T-cell (primary cell): Measurements from ENCODE around the gene PSMA7. TPM values are rescaled to one million over a fixed set of nuclear protein-coding genes. Genes with fewer than 3 reads are reported as not detected.

Experiments used
- ATAC-seq, 4 experiments: fragments of 200-7000 bp in 3 of 4; fragments of 150-1000 bp in 1 of 4; cut with Tn5 transposase; replicated peaks in 1 of 4; 1 replicate in 3 of 4; 2 replicates in 1 of 4; pipeline ENCODE4 v1.10.0; 2021; ENCODE audit warnings: moderate library complexity in 3 of 4, mild to moderate bottlenecking in 2 of 4, moderate number of reproducible peaks in 1 of 4
- CTCF ChIA-PET, 2 donors: fragments of 300-600 bp; sonication (Branson Sonifier 250); formaldehyde crosslinking; loops; one replicate each; lab custom pipeline; 2022; ENCODE audit warnings: antibody characterized with exemption in 2 of 2; lab: Charles Lee
- POLR2A ChIA-PET, 2 donors: fragments of 300-600 bp; sonication (Branson Sonifier 250); formaldehyde crosslinking; loops; one replicate each; lab custom pipeline; 2022; ENCODE audit warnings: antibody characterized with exemption in 2 of 2; lab: Charles Lee
- DNase-seq, 35 experiments: peaks; one replicate each; pipeline versions ENCODE4 v3.0.0 to v3.0.0-alpha.2; 2013 to 2023
- H3K27ac ChIP-seq: one replicate; pipeline ENCODE4 v1.5.1; 2013; ENCODE audit warnings: low read length
- H3K27me3 ChIP-seq, 2 experiments: replicated peaks in 1 of 2; 1 replicate in 1 of 2; 2 replicates in 1 of 2; pipeline versions ENCODE4 v1.6.1 to v1.7.0; 2013; ENCODE audit warnings: low read length in 1 of 2, mixed read lengths in 1 of 2; ENCODE audit not compliant: control insufficient read depth in 2 of 2, insufficient read depth in 2 of 2; ENCODE audit errors: extremely low read depth in 1 of 2
- H3K36me3 ChIP-seq, 2 donors: 1 replicate in 1 of 2; 2 replicates in 1 of 2; pipeline versions ENCODE4 v1.6.1 to v1.7.0; 2013; ENCODE audit warnings: low read length in 1 of 2; ENCODE audit not compliant: control insufficient read depth in 2 of 2, insufficient read depth in 1 of 2; ENCODE audit errors: extremely low read depth in 1 of 2
- H3K4me1 ChIP-seq, 2 experiments: 1 replicate in 1 of 2; 2 replicates in 1 of 2; pipeline versions ENCODE4 v1.6.1 to v1.7.0; 2013; ENCODE audit warnings: low read length in 2 of 2, mixed read lengths in 1 of 2; ENCODE audit not compliant: insufficient read depth in 2 of 2, control insufficient read depth in 1 of 2; ENCODE audit errors: extremely low read depth in 1 of 2
- H3K4me3 ChIP-seq, 2 donors: 1 replicate in 1 of 2; 2 replicates in 1 of 2; pipeline versions ENCODE4 v1.5.1 to v1.7.0; 2013; ENCODE audit warnings: mild to moderate bottlenecking in 2 of 2, low read length in 1 of 2, moderate library complexity in 1 of 2; ENCODE audit not compliant: control insufficient read depth in 1 of 2; ENCODE audit errors: extremely low read depth in 1 of 2
- H3K9me3 ChIP-seq: 2 replicates; pipeline ENCODE4 v1.7.0; 2013
- H3K27ac Mint-ChIP-seq, 2 donors: one replicate each; pipeline ENCODE4 v1.8.0; 2020 to 2021; ENCODE audit warnings: mild to moderate bottlenecking in 2 of 2, mixed read lengths in 2 of 2
- H3K27me3 Mint-ChIP-seq, 2 donors: one replicate each; pipeline ENCODE4 v1.8.0; 2021 to 2022; ENCODE audit warnings: mixed read lengths in 2 of 2
- H3K36me3 Mint-ChIP-seq: one replicate; pipeline ENCODE4 v1.8.0; 2021; ENCODE audit warnings: mixed read lengths
- H3K4me1 Mint-ChIP-seq, 3 donors: one replicate each; pipeline ENCODE4 v1.8.0; 2020 to 2022; ENCODE audit warnings: mixed read lengths in 3 of 3, mild to moderate bottlenecking in 1 of 3
- H3K4me3 Mint-ChIP-seq, 3 donors: one replicate each; pipeline ENCODE4 v1.8.0; 2020 to 2022; ENCODE audit warnings: mild to moderate bottlenecking in 3 of 3, mixed read lengths in 3 of 3, moderate library complexity in 3 of 3
- H3K9me3 Mint-ChIP-seq, 3 donors: one replicate each; pipeline ENCODE4 v1.8.0; 2020 to 2022; ENCODE audit warnings: mixed read lengths in 3 of 3
- WGBS: methylation state at CpG from one replicate; pipeline ENCODE4 v1.1.5; 2013; ENCODE audit warnings: missing lambda C conversion rate; ENCODE audit not compliant: insufficient coverage; 5-methylcytosine and 5-hydroxymethylcytosine counted together
- total RNA-seq, 35 experiments: library from RNA in 6 of 35; stranded (reverse) in 6 of 35; fragments of 120-200 nt in 1 of 35; gene quantifications; one replicate each; pipeline versions ENCODE4 v1.2.1 to v1.2.4 and lab custom pipeline; 2013 to 2026

PSMA7 gene
- total RNA-seq, 5 donors from 2014 or later (not counting 1 experiment from before 2014, with no cell fraction given): 136 to 233 (median 208) TPM

DNA sequence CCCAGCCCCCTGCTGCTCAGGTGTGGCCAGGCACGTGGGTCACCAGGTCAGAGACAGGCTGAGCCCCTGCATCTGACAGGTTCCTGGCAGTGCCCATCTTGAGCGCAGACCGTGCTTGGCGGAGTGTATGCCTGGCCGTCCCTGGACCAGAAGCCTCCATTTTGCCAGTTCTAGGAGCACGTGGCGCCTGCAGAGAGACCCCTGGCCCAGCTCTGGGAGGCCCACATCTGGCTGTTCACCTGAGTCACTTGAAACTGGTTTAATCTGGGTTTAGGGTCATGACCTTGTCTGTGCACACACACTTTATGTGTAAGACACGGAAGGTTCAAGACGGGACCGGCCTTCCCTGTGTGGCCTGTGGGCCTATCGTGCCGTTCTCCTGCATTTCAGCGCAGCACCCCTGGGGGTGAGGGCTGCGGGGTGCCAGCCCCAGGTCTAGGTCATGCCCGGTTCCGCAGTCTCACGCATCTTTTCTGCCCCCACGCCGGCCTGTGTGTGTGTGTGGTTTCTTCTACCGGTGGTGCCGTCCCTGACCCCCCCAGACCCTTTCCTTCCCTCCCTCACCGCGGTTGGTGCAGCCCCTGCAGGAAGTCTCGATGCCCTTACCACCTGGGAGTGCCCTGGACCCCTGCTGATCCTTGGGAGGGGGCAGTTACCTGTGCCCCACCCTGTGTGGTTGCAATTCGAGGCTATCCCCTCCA, 14.3 kb upstream of the PSMA7 start:
- no peak for DNase-seq
- no peak for ATAC-seq
- Histone ChIP-seq H3K4me1 (peaks cover 0 to 23% of the 10 kb centered on the region in 2 experiments), H3K27me3 (no peaks in the 10 kb centered on the region), H3K36me3 (peaks cover 11 to 25% of the 10 kb centered on the region in 2 donors), H3K27ac (no peak overlapping the region), H3K9me3 (no peaks in the 10 kb centered on the region), H3K4me3 (no peak overlapping the region)
- H3K4me3 Mint-ChIP-seq: no peak overlapping the region
- H3K27ac Mint-ChIP-seq: no peak overlapping the region
- WGBS: 84% methylated on average over 14 of the region's 25 CpGs
- H3K9me3 Mint-ChIP-seq: peaks cover 0 to 3% (median 0%) of the 10 kb centered on the region in 3 donors
- H3K36me3 Mint-ChIP-seq: peaks cover 35% of the 10 kb centered on the region
- CTCF ChIA-PET: no interaction called here
- POLR2A ChIA-PET: no interaction called here
- H3K27me3 Mint-ChIP-seq: no peaks in the 10 kb centered on the region
- H3K4me1 Mint-ChIP-seq: peaks cover 10 to 18% (median 17%) of the 10 kb centered on the region in 3 donors

DNA sequence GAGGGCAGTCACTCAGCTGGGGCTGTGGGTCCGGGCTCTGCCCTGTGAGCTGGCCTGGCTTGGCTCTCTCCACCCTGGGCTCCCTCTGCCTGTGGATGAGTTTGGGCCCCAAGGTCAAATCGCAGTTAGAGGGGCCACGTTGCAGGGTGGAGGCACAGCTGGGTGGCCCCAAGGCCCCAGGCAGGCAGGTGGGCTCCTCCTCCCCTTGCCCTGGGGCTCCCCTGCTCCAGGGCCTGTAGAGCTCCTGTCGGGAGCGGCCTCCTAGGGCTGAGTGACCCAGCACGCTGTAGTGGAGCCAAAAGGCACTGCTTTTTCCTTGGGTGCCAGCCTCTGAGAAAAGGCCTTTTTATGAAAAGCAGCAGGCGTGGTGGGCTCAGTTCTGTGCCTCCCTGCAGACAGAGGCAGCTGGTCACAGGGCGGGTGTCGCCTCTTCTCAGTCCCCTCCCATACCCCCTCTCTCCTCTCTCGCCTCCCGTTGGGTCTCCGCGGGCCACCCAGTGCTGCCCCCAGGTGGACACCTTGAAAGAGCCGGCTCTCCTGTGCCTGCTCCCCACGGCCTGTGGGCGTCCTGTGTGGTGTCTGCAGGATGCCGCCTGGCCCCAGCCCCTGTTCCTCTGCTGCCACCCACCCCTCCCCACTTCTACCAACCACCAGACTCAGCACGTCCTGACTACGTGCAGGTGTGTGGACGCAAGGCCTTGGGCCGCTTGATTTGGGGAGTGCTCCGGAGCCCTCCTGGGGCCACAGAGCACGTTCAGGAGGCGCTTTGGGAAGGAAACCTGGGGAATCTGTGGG, 13.6 kb upstream of the PSMA7 start:
- H3K27ac Mint-ChIP-seq: no peak overlapping the region

DNA sequence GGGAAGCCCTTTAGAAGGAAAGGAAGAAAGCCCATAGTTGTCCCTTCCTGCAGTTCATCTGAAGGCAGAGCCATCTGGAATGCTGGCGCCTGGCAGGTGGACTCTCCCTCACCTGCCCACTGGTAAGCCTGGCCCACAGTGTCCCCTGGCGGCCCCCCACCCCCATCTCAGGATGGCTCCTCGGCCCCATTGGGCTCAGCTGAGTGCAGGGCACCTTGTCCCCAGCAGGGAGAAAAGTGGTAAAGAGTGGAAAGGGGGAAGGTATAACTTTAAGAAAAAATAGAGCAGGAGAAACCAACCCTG, 13.0 kb upstream of the PSMA7 start:
- no peak overlapping the region for H3K4me3 Mint-ChIP-seq
- DNase-seq (no peak), ATAC-seq (no peak)
- H3K27ac ChIP-seq: no peak overlapping the region
- peaks cover 16 to 20% (median 18%) of the 10 kb centered on the region in 3 donors for H3K4me1 Mint-ChIP-seq
- no peaks in the 10 kb centered on the region for H3K27me3 ChIP-seq
- ChIA-PET POLR2A (no interaction called here), CTCF (interaction anchor here in 1 of 2 donors (0.6 kb wide), 1 partner anchor 145 kb away, joined by 3 read pairs; no protein-coding TSS in a partner anchor)
- H3K36me3 Mint-ChIP-seq: peaks cover 38% of the 10 kb centered on the region
- H3K27me3 Mint-ChIP-seq: no peaks in the 10 kb centered on the region
- H3K4me1 ChIP-seq: peaks cover 0 to 23% of the 10 kb centered on the region in 2 experiments
- no peaks in the 10 kb centered on the region for H3K9me3 ChIP-seq
- peaks cover 9 to 25% of the 10 kb centered on the region in 2 donors for H3K36me3 ChIP-seq
- WGBS: no CpG with 5 or more reads among the region's 3 CpGs
- no peak overlapping the region for H3K4me3 ChIP-seq
- peaks cover 0 to 3% (median 0%) of the 10 kb centered on the region in 3 donors for H3K9me3 Mint-ChIP-seq
- no peak overlapping the region for H3K27ac Mint-ChIP-seq

More for the DNA sequence above, 13.6 kb upstream of the PSMA7 start:
- Histone ChIP-seq H3K36me3 (peaks cover 11 to 25% of the 10 kb centered on the region in 2 donors), H3K9me3 (no peaks in the 10 kb centered on the region), H3K4me1 (peaks cover 0 to 23% of the 10 kb centered on the region in 2 experiments), H3K27ac (no peak overlapping the region), H3K4me3 (no peak overlapping the region), H3K27me3 (no peaks in the 10 kb centered on the region)
- Mint-ChIP-seq H3K9me3 (peaks cover 0 to 3% (median 0%) of the 10 kb centered on the region in 3 donors), H3K36me3 (peaks cover 38% of the 10 kb centered on the region), H3K4me1 (peaks cover 16 to 20% (median 18%) of the 10 kb centered on the region in 3 donors), H3K4me3 (no peak overlapping the region), H3K27me3 (no peaks in the 10 kb centered on the region)
- ChIA-PET CTCF (interaction anchor here in 1 of 2 donors (0.6 kb wide), 1 partner anchor 146 kb away, joined by 3 read pairs; no protein-coding TSS in a partner anchor), POLR2A (no interaction called here)
- DNase-seq (peak; percentile 22 to 82 (median 67)), ATAC-seq (peak; percentile 88 to 95 (median 90))
- WGBS: 55% methylated on average over 20 of the region's 24 CpGs

DNA sequence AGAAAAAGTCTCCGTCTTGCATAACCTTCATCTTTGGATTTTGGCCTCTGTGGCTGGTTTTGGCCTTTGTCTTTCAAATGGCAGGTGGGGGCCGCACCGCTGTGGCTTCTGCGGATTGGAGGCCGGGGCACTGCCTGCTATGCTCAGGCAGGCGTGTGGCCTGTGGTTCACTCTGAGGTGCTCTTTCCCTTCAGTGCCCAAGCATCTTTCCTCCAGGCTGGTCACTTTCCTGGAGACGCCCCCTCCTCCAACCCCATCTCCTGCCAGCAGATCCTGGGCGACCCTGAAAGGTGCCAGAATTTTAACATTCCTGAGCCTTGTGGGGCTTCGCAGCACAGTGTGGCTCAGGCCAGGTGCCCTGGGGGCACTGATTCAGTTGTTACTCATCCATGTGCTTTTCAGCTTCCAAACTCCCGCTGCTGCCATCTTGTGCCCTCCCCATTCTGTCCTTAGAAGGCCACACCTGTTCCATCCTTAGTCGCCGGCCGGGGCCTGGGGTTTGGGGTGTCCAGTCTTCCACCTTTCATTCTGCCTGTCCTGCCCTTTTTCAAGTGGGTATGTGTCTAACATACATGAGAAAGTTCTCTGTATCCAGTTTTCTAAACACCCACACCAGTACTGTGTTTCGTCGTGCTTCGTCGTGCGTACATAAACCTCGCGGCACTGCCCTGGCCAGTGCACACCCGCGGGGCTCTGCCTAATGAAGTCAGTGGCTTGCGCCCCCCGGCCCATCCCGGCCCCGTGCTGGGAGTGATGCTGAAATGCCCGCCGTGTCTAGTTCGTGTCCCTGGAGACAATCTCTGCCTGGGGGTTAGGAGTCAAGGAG, 12.4 kb upstream of the PSMA7 start:
- H3K4me1 ChIP-seq: peaks cover 0 to 23% of the 10 kb centered on the region in 2 experiments
- Mint-ChIP-seq H3K9me3 (peaks cover 0 to 3% (median 0%) of the 10 kb centered on the region in 3 donors), H3K36me3 (peaks cover 37% of the 10 kb centered on the region), H3K4me3 (no peak overlapping the region), H3K4me1 (peaks cover 16 to 20% (median 18%) of the 10 kb centered on the region in 3 donors), H3K27me3 (no peaks in the 10 kb centered on the region), H3K27ac (no peak overlapping the region)
- H3K36me3 ChIP-seq: peaks cover 6 to 23% of the 10 kb centered on the region in 2 donors
- no peak for DNase-seq
- no peaks in the 10 kb centered on the region for H3K9me3 ChIP-seq
- H3K27ac ChIP-seq: no peak overlapping the region
- ChIA-PET POLR2A (no interaction called here), CTCF (interaction anchor here in 1 of 2 donors (1.6 kb wide), 1 partner anchor 10 kb away, joined by 3 read pairs; no protein-coding TSS in a partner anchor)
- ATAC-seq: no peak
- no peak overlapping the region for H3K4me3 ChIP-seq
- WGBS: 98% methylated on average over 18 of the region's 29 CpGs
- no peaks in the 10 kb centered on the region for H3K27me3 ChIP-seq

DNA sequence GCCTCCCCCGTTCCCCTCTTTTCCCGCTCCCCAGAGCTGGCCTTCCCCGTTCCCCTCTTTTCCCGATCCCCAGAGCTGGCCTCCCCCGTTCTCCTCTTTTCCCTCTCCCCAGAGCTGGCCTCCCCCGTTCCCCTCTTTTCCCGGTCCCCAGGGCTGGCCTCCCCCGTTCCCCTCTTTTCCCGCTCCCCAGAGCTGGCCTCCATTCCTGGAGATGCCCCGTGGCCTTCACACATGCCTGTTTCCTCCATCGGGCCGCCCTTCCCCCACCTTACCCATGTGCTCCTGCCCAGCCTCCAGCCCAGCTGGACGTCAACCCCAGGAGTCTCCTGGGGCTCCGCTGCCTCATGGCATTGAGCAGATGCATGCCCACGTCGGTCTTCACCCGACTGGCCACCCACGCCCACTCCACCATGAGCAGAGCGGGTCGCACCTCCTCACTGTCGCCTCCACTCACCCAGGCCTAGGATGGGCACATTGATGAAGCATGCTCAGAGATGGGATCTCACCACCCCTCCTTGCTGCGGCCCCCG, 8.7 kb upstream of the PSMA7 start:
- CTCF ChIA-PET: interaction anchor here in 1 of 2 donors (0.6 kb wide), 1 partner anchor 90 kb away, joined by 9 read pairs; no protein-coding TSS in a partner anchor
- WGBS: 88% methylated on average over 20 of the region's 23 CpGs
- Mint-ChIP-seq H3K4me3 (no peak overlapping the region), H3K9me3 (peaks cover 0 to 3% (median 0%) of the 10 kb centered on the region in 3 donors), H3K36me3 (peaks cover 35% of the 10 kb centered on the region), H3K4me1 (peaks cover 25 to 35% (median 29%) of the 10 kb centered on the region in 3 donors), H3K27ac (no peak overlapping the region), H3K27me3 (no peaks in the 10 kb centered on the region)
- no peak for DNase-seq
- H3K36me3 ChIP-seq: peaks cover 0 to 17% of the 10 kb centered on the region in 2 donors
- ATAC-seq: no peak
- H3K4me1 ChIP-seq: peaks cover 0 to 24% of the 10 kb centered on the region in 2 experiments
- no peak overlapping the region for H3K4me3 ChIP-seq
- no peaks in the 10 kb centered on the region for H3K27me3 ChIP-seq
- H3K27ac ChIP-seq: no peak overlapping the region
- no peaks in the 10 kb centered on the region for H3K9me3 ChIP-seq
- POLR2A ChIA-PET: no interaction called here
